Prostate gland (tissue), 2 donors: ENCODE measurements around the gene DMXL1.

Experiments used
- CTCF ChIP-seq, 4 experiments: fragments of 200-600 bp in 2 of 4; fragments of 450-650 bp in 2 of 4; sonication (generic) in 2 of 4; IDR thresholded peaks; 1 replicate in 3 of 4; 2 replicates in 1 of 4; pipeline ENCODE4 v1.5.1; 2016 to 2019; ENCODE audit warnings: antibody characterized with exemption in 4 of 4, mild to moderate bottlenecking in 2 of 4, moderate library complexity in 2 of 4
- POLR2AphosphoS5 ChIP-seq: sonication (generic); formaldehyde crosslinking; IDR thresholded peaks from one replicate; pipeline ENCODE4 v1.6.1; 2017; ENCODE audit warnings: antibody characterized with exemption

- TF ChIP-seq POLR2AphosphoS5 = no peak
- TF ChIP-seq CTCF (IDR thresholded peaks at IDR 0.05) = no peak
Observed at GRCh38 chr5:119200795-119201194, 129.9 kb downstream of the DMXL1 start.
